GM12875 (cell line): ENCODE data around the gene SIN3B.
A peak's percentile ranks its signal among the peaks of the same experiment; 100 is the strongest.

Experiments
- H3K4me3 ChIP-seq: one replicate; pipeline ENCODE4 v1.5.1; 2011; ENCODE audit warnings: low read depth, low read length, control low read depth
- CTCF ChIP-seq: IDR thresholded peaks from 2 replicates; pipeline ENCODE4 v1.5.1; 2011; ENCODE audit warnings: low read depth, mild to moderate bottlenecking, control low read depth, inconsistent platforms, low read length, moderate library complexity, borderline replicate concordance; ENCODE audit not compliant: insufficient read depth

The SIN3B gene

GRCh38 chr19:16898361-16899015 is 69.3 kb downstream of the SIN3B start:
- H3K4me3 ChIP-seq, result no peak overlapping the region
- TF ChIP-seq CTCF, result no peak

GRCh38 chr19:16899566-16900075 is 70.4 kb downstream of the SIN3B start:
- H3K4me3 ChIP-seq, result no peak overlapping the region
- peak; percentile 86 for TF ChIP-seq CTCF

GRCh38 chr19:16901491-16902175 is 72.4 kb downstream of the SIN3B start:
- no peak for TF ChIP-seq CTCF

GRCh38 chr19:16902545-16902944 is 73.3 kb downstream of the SIN3B start:
- TF ChIP-seq CTCF, result no peak
- H3K4me3 ChIP-seq, result no peak overlapping the region

More at GRCh38 chr19:16901491-16902175, 72.4 kb downstream of the SIN3B start:
- H3K4me3 ChIP-seq, result no peak overlapping the region

GRCh38 chr19:16903347-16903746 is 74.1 kb downstream of the SIN3B start:
- no peak overlapping the region for H3K4me3 ChIP-seq
- no peak for TF ChIP-seq CTCF

GRCh38 chr19:16904599-16904998 is 75.4 kb downstream of the SIN3B start:
- no peak overlapping the region for H3K4me3 ChIP-seq

More at GRCh38 chr19:16904599-16904998, 75.4 kb downstream of the SIN3B start:
- no peak for TF ChIP-seq CTCF
